OCI-LY3 (cell line): ENCODE results near the gene CTBP2.

ENCODE experiments used
- EZH2phosphoT487 ChIP-seq: fragments of 200-600 bp; shearing (Covaris generic); IDR thresholded peaks from 2 replicates; pipeline ENCODE4 v1.6.1; 2018; ENCODE audit warnings: antibody characterized with exemption, mixed run types, low read depth
- TF ChIP-seq, protein P1 (sequence below): fragments of 200-600, 300-600 bp; sonication (generic); IDR thresholded peaks from 2 replicates; pipeline ENCODE4 v1.5.1; 2014; ENCODE audit warnings: antibody characterized with exemption, low read length, low read depth

DNA sequence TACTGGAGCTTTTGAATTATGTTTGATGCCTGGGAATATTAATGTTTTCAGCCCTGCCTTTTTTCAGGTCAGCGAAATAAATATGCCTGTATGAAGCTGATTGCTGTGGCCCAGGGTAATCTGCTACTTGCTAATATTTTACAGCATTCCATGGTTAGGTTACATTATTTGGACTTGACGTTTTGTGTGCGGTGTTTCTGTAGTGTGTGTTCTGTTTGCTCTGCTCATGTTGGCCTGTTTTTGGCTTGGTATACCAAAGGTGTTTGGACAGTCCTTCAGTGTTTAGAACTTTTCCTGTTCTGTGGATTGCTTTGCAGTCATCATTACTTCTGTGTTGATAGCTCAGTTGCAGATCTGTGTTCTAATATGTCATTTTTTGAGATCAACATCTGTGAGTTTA is 206.9 kb downstream of the CTBP2 start:
- TF ChIP-seq, protein P1, sequence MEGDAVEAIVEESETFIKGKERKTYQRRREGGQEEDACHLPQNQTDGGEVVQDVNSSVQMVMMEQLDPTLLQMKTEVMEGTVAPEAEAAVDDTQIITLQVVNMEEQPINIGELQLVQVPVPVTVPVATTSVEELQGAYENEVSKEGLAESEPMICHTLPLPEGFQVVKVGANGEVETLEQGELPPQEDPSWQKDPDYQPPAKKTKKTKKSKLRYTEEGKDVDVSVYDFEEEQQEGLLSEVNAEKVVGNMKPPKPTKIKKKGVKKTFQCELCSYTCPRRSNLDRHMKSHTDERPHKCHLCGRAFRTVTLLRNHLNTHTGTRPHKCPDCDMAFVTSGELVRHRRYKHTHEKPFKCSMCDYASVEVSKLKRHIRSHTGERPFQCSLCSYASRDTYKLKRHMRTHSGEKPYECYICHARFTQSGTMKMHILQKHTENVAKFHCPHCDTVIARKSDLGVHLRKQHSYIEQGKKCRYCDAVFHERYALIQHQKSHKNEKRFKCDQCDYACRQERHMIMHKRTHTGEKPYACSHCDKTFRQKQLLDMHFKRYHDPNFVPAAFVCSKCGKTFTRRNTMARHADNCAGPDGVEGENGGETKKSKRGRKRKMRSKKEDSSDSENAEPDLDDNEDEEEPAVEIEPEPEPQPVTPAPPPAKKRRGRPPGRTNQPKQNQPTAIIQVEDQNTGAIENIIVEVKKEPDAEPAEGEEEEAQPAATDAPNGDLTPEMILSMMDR = no peak
- TF ChIP-seq EZH2phosphoT487 = no peak
